IPS-18c (cell line): Measurements from ENCODE around the gene LIN52.
A peak's percentile ranks its signal among the peaks of the same experiment; 100 is the strongest.

Experiments
- H3K4me3 ChIP-seq: 2 replicates; pipeline ENCODE4 v1.7.0; 2013; ENCODE audit warnings: low read depth, mild to moderate bottlenecking, low read length, moderate library complexity; ENCODE audit not compliant: insufficient read depth
- H3K9me3 ChIP-seq: one replicate; pipeline ENCODE4 v1.6.1; 2013; ENCODE audit warnings: mild to moderate bottlenecking, low read length, moderate library complexity; ENCODE audit not compliant: control insufficient read depth, insufficient read depth

The LIN52 gene

GRCh38 chr14:74211945-74212580, 127.3 kb downstream of the LIN52 start:
- no peak overlapping the region for H3K4me3 ChIP-seq
- no peaks in the 10 kb centered on the region for H3K9me3 ChIP-seq

DNA sequence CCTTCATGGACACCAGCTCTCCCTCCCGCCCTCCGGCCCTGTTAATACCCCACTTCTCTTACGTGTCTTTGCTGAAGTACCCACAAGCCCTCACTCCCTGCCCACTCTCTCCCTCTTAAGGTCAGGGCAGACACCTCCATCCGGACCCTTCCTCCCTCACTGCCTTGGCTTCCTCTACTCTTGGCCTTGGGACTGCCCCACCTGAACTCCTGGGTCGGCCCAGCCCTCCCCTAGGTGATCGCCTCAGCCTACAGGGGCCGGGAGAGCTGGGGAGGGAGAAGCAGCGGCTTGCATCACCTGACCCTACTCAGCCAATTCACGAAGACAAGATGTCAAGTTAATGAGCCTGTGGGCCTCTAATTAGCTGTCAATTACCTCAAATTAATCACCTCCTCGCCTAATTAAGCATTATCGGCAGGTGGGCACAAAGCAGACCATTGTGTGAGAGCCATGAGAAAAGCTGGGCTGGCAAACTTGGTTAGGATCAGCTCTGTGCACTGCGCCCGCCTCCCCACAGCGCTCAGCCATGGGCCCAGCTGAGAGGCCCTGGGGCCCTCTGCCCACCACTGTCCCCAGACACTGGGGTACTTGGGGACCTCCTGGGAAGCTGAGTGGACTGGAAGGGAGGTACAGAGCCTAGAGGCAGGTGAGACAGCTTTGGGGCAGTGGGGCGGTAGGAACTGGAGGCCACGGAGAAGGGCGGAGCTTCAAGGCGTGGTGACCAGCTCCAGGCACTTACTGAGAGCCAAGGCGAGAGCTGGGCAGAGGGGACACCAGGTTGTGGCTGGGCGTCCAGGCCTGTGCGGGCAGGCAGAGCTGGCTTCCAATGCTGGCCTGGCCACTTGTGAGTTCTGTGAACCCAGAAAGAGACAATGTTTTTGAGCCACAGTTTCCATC, 129.4 kb downstream of the LIN52 start:
- H3K4me3 ChIP-seq, result peak overlapping the region; percentile 9; the same call in 1 of the 2 replicates
- H3K9me3 ChIP-seq, result no peaks in the 10 kb centered on the region

DNA sequence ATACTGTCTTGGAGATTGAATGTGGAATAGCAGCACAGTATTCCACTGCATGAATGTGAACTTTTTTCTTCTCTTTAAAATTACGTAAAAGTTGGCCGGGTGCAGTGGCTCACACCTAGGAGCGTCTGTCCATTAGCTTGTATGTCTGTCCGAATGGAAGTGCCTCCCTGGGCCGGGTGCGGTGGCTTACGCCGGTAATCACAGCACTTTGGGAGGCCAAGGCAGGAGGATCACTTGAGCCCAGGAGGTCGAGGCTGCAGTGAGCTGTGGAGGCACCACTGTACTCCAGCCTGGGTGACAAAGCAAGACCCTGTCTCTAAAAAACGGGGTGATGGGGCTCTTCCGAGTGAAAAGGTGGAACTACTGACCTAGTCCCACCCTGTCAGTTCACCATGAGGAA, 131.9 kb downstream of the LIN52 start:
- H3K4me3 ChIP-seq, result no peak overlapping the region
- H3K9me3 ChIP-seq, result no peaks in the 10 kb centered on the region

DNA sequence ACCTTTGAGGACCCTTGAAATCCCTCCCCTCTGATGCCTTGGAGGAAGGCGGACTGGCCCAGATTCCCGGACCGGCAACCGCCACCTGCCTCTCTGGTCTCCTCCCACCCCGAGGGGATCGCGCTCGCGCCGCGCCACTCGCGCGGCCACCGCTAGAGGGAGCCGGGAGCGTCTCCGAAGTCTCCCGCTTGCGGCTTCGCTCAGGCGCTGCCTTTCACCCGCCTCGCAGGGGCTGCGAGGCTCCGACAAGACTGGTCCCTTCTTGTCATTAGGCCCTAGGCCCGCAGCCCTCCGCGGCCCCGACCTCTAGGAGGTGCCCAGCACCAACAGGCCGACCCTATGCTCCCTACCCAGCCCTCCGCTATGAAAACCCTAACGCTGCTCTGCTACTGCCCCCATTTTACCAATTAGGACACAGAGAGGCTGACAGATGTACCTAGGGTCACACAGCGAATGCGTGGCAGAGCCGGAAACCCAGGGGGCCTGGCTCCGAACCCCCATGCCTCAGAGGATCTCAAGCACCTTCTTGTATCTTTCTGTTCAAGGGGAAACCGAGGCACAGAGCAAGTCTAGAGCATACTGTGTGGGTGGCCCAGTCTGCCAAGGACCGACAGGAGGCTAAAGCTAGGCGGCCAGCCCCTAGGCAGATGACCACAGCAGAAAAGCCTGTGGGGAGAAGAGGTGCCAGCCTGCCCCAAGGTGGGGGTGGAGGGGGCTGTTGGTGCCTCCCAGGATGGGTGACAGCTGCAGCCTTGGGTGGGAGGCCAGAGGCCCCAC, 133.1 kb downstream of the LIN52 start:
- Histone ChIP-seq H3K4me3 (no peak overlapping the region), H3K9me3 (no peaks in the 10 kb centered on the region)

GRCh38 chr14:74218462-74218861, 133.7 kb downstream of the LIN52 start:
- Histone ChIP-seq H3K9me3 (no peaks in the 10 kb centered on the region), H3K4me3 (no peak overlapping the region)

- H3K9me3 ChIP-seq, result no peaks in the 10 kb centered on the region
These were observed 134.8 kb downstream of the LIN52 start for GRCh38 chr14:74219277-74220205.

DNA sequence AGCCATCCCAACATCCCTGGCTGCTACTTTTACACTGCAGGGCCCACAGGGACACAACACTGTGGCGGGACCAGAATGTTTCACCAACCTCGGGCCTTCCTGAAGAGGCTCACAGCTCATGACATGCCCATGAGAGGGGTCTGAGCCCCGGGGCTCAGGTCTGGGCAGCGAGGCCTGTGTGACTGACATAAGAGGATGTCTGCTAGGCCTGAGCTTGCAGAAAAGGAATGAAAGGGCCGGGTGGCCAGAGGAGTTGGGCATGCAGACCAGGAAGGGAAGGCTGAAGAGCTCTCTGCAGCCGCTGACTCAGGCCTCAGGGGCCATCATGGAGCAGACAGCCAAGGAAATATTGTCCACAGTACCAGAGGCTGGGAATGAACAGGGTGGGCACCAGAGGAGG, 136.2 kb downstream of the LIN52 start:
- Histone ChIP-seq H3K9me3 (no peaks in the 10 kb centered on the region), H3K4me3 (no peak overlapping the region)

More at GRCh38 chr14:74219277-74220205, 134.8 kb downstream of the LIN52 start:
- H3K4me3 ChIP-seq, result no peak overlapping the region

DNA sequence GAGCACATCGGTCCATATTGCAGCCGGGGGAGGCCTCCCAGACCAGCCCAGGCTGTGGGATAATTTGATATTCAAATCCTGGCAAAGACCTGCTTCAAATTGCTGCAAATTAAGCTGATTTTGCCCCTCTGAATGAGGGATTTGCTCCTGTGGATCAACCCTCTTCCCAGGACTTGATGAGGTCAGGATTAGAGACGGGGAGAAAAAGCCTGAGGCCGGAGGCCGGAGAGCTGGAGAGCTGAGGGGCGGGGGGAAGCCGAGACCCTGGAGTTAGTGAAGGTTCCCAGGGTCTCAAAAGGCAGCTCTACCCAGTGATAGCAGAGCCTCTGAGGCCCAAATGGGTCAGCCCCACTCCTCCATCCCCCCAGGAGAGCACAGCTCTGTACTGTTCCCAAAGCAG, 137.0 kb downstream of the LIN52 start:
- Histone ChIP-seq H3K4me3 (no peak overlapping the region), H3K9me3 (no peaks in the 10 kb centered on the region)

DNA sequence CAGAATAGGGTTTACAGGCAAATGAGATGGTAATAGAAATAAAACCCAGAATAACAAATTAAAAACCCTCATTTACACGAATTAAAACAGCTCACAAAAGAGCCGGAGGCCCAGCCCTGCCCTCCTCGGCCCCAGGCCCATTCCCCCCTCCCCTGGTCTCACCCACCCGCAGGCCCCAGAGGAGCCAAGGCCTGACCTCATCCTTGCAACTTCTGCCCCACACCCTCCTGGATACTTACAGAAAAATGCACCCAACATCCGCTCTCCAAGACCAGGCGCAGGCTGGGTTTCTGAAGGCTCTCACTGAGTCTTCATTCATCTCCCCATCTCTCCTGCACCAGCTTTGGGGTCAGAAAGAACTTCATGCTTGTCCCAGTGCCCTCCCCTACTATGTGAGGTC, 138.3 kb downstream of the LIN52 start:
- H3K4me3 ChIP-seq, result no peak overlapping the region
- H3K9me3 ChIP-seq, result no peaks in the 10 kb centered on the region

DNA sequence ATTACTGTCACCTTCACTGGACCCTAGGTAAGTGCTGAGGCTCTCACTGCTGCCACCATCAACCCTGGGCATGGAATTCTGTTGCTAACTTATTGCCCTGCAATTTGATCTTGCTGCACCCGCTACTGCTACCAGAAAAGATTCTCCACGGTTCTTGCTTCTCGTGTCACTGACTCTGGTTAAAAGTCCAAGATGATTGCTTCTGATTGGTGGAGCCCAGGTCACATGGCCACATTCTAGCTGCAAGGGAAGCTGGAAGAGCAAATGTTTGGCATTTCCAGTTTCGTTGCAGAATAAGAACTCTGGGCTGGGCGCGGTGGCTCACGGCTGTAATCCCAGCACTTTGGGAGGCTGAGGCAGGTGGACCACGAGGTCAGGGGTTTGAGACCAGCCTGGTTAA, 147.0 kb downstream of the LIN52 start:
- peaks cover 3% of the 10 kb centered on the region for H3K9me3 ChIP-seq
- H3K4me3 ChIP-seq, result no peak overlapping the region

GRCh38 chr14:74235017-74235416, 150.3 kb downstream of the LIN52 start:
- Histone ChIP-seq H3K9me3 (no peaks in the 10 kb centered on the region), H3K4me3 (no peak overlapping the region)

- no peaks in the 10 kb centered on the region for H3K9me3 ChIP-seq
- no peak overlapping the region for H3K4me3 ChIP-seq
These were observed 152.7 kb downstream of the LIN52 start for GRCh38 chr14:74237441-74237840.

DNA sequence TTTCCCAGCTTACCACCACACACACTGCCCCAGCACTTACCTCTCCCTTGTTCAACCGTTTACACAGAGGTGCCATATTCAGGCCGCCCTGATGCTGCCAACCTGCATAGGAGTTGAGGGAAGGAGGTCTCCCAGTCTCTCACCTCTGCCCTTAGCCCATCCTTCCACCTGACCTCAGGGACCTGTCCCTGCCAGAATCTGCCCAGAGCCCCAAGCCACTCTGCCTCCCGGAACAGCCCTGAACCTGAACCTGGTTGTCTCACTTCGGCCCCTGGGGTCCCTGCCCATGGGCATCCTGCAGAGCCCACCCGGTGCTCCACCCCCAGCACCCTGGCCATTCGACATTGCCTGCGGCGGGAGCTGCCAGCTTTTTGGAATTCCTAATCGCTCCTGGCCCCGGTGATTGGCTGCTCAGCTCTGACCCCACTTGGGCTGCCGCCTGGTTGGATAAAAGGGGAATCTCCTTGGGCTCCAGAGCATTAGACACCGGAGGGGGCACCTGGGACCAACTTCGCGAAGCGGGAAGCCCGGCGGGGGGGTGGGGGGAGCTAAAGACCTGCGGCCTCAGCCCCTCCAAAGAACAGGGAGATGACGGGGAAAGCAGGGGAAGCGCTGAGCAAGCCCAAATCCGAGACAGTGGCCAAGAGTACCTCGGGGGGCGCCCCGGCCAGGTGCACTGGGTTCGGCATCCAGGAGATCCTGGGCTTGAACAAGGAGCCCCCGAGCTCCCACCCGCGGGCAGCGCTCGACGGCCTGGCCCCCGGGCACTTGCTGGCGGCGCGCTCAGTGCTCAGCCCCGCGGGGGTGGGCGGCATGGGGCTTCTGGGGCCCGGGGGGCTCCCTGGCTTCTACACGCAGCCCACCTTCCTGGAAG, 154.5 kb downstream of the LIN52 start, which contains the start of gene VSX2:
VSX2 (plus strand) TSS at position 476 of the 874 bp plus-strand sequence; CDS start at position 589, 113 bp downstream.
- H3K4me3 ChIP-seq, result peak within 1 kb of the TSS; percentile 43
- H3K9me3 ChIP-seq, result no peaks in the 10 kb centered on the region

GRCh38 chr14:74239848-74240793, 155.4 kb downstream of the LIN52 start:
- H3K9me3 ChIP-seq, result no peaks in the 10 kb centered on the region
- peak overlapping the region; percentile 43 for H3K4me3 ChIP-seq
